Kidney (tissue), 14 donors: ENCODE measurements around the gene SUGP2. TPM values are rescaled to one million over a fixed set of nuclear protein-coding genes. Genes with fewer than 3 reads are reported as not detected.

Source experiments
- DNase-seq, 5 donors: peaks; one replicate each; pipeline ENCODE4 v3.0.0-alpha.2; 2013 to 2020
- FAIRE-seq: peaks from 2 replicates; lab custom pipeline; 2012; peaks lifted over from hg19 to GRCh38; lab: Jason Lieb, UNC
- H3K27ac ChIP-seq, 2 donors: one replicate each; pipeline ENCODE4 v1.7.0; 2013; ENCODE audit warnings: low read depth in 2 of 2, low read length in 2 of 2, inconsistent platforms in 1 of 2
- H3K27me3 ChIP-seq: one replicate; pipeline ENCODE4 v1.7.1; 2013; ENCODE audit warnings: low read length, inconsistent platforms; ENCODE audit not compliant: control insufficient read depth, insufficient read depth
- H3K36me3 ChIP-seq, 3 donors: one replicate each; pipeline versions ENCODE4 v1.7.0 to v1.7.1; 2013; ENCODE audit warnings: low read length in 3 of 3, control low read depth in 1 of 3, inconsistent platforms in 1 of 3; ENCODE audit not compliant: insufficient read depth in 3 of 3, control insufficient read depth in 2 of 3
- H3K4me1 ChIP-seq, 3 donors: one replicate each; pipeline versions ENCODE4 v1.7.0 to v1.7.1; 2013; ENCODE audit warnings: low read length in 3 of 3, inconsistent platforms in 1 of 3, low read depth in 1 of 3; ENCODE audit not compliant: control insufficient read depth in 2 of 3, insufficient read depth in 2 of 3
- H3K4me3 ChIP-seq, 3 donors: one replicate each; pipeline versions ENCODE4 v1.7.0 to v1.8.1; 2013; ENCODE audit warnings: low read length in 3 of 3, control low read depth in 1 of 3, inconsistent platforms in 1 of 3
- H3K9ac ChIP-seq, 3 donors: one replicate each; pipeline versions ENCODE4 v1.7.0 to v1.7.1; 2013; ENCODE audit warnings: low read length in 3 of 3, control low read depth in 1 of 3, inconsistent platforms in 1 of 3
- H3K9me3 ChIP-seq, 3 donors: one replicate each; pipeline versions ENCODE4 v1.7.0 to v1.7.1; 2013; ENCODE audit warnings: low read length in 3 of 3, control low read depth in 1 of 3, inconsistent platforms in 1 of 3; ENCODE audit not compliant: control insufficient read depth in 2 of 3, insufficient read depth in 1 of 3
- intact Hi-C: fragments of 100-400 bp; cut with DNase I; formaldehyde crosslinking; loops from one replicate; pipeline ENCODE4 v1.11.1; 2022
- polyA plus RNA-seq: library from polyadenylated mRNA; stranded (reverse); fragments of 350-450 nt; fragmentation: Illumina TruSeq; extraction: RNeasy Lipid Tissue Mini Kit (QIAGEN cat#74804); gene quantifications from one replicate; pipeline ENCODE4 v1.2.3, GENCODE V29; 2014; ENCODE audit warnings: low read depth, low replicate concordance; ENCODE audit not compliant: insufficient read depth
- total RNA-seq: library from RNA; stranded (reverse); fragmentation: NEBNext Ultra II Directional; extraction: Animal tissue kit (Norgen Biotek cat#: 25700); gene quantifications from one replicate; pipeline ENCODE4 v1.2.1, GENCODE V29; 2021
- TF ChIP-seq, protein P1 (sequence below): IDR thresholded peaks from 3 replicates; pipeline ENCODE4 v1.5.1; 2012; ENCODE audit warnings: mild to moderate bottlenecking, moderate library complexity, borderline replicate concordance; ENCODE audit not compliant: insufficient read depth; ENCODE audit errors: extremely low read depth
- donor health status: control.
- donor health status: control.
- donor health status: control.
- donor health status: control.
- donor health status: control.
- donor health status: DM: yes; HTN: yes; CAD: no.
- donor health status: Normal renal cell carcinoma (clear cell type).

SUGP2 gene
- total and polyA plus RNA-seq, 2 donors from 2014 or later, result 47.5 to 74.1 TPM

- H3K4me1 ChIP-seq, result peaks cover 0 to 3% (median 0%) of the 10 kb centered on the region in 3 donors
- TF ChIP-seq, protein P1, sequence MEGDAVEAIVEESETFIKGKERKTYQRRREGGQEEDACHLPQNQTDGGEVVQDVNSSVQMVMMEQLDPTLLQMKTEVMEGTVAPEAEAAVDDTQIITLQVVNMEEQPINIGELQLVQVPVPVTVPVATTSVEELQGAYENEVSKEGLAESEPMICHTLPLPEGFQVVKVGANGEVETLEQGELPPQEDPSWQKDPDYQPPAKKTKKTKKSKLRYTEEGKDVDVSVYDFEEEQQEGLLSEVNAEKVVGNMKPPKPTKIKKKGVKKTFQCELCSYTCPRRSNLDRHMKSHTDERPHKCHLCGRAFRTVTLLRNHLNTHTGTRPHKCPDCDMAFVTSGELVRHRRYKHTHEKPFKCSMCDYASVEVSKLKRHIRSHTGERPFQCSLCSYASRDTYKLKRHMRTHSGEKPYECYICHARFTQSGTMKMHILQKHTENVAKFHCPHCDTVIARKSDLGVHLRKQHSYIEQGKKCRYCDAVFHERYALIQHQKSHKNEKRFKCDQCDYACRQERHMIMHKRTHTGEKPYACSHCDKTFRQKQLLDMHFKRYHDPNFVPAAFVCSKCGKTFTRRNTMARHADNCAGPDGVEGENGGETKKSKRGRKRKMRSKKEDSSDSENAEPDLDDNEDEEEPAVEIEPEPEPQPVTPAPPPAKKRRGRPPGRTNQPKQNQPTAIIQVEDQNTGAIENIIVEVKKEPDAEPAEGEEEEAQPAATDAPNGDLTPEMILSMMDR, result no peak
- H3K9ac ChIP-seq, result no peak overlapping the region
- no peak overlapping the region for H3K27ac ChIP-seq
- DNase-seq (no peak), FAIRE-seq (no peak)
- H3K9me3 ChIP-seq, result no peaks in the 10 kb centered on the region
- H3K36me3 ChIP-seq, result peaks cover 2 to 13% (median 9%) of the 10 kb centered on the region in 3 donors
- no peak overlapping the region for H3K4me3 ChIP-seq
- H3K27me3 ChIP-seq, result no peaks in the 10 kb centered on the region
- intact Hi-C loops, result loop anchor here (10.0 kb wide), 1 partner anchor 82 kb away; the partner anchor contains the start of gene TMEM161A
Measured at GRCh38 chr19:19052921-19053320, 19.6 kb upstream of the SUGP2 start.

- H3K27me3 ChIP-seq, result no peaks in the 10 kb centered on the region
- H3K27ac ChIP-seq, result no peak overlapping the region
- TF ChIP-seq, protein P1, result no peak
- intact Hi-C loops, result loop anchor here (10.0 kb wide), 1 partner anchor 83 kb away; the partner anchor contains the start of gene TMEM161A
- no peak for FAIRE-seq
- DNase-seq, result no peak
- H3K36me3 ChIP-seq, result peaks cover 2 to 13% (median 9%) of the 10 kb centered on the region in 3 donors
- no peak overlapping the region for H3K9ac ChIP-seq
- no peak overlapping the region for H3K4me3 ChIP-seq
- no peaks in the 10 kb centered on the region for H3K4me1 ChIP-seq
- no peaks in the 10 kb centered on the region for H3K9me3 ChIP-seq
Measured at GRCh38 chr19:19051478-19052213, 18.3 kb upstream of the SUGP2 start.

DNA sequence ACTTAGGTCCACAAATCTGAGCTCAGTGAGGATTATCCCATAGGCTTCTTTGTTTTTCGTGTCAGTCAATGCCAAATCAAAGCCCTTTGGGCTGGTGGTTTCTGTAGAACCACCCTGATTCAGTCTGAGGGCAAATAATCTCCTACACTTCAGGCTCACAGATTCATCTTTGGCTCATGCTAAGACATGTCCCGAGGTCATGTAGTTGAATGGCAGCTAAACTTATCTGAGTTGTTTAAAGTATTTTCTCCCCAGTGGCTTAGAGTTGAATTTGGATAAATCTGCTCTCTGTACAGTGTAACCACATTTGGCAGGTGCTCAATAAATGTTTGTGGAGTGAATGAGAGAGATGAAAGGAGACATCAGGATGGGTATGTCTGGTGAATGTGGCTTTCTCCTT lies 17.4 kb upstream of the SUGP2 start:
- TF ChIP-seq, protein P1, result no peak
- intact Hi-C loops, result loop anchor here (10.0 kb wide), 1 partner anchor 84 kb away; the partner anchor contains the start of gene TMEM161A
- no peak overlapping the region for H3K9ac ChIP-seq
- H3K27me3 ChIP-seq, result no peaks in the 10 kb centered on the region
- H3K36me3 ChIP-seq, result peaks cover 2 to 13% (median 9%) of the 10 kb centered on the region in 3 donors
- FAIRE-seq, result no peak
- H3K9me3 ChIP-seq, result no peaks in the 10 kb centered on the region
- H3K4me1 ChIP-seq, result no peaks in the 10 kb centered on the region
- no peak overlapping the region for H3K4me3 ChIP-seq
- H3K27ac ChIP-seq, result no peak overlapping the region
- DNase-seq, result no peak
